Mesendoderm (in vitro differentiated cells): ENCODE results near the gene RAB11B.
"Not testable (repeated sequence)": the region's sequence is repeated elsewhere in the genome, so short reads cannot be mapped to it uniquely, and the experiment has no call there.

Source experiments
- DNase-seq: peaks from one replicate; pipeline ENCODE4 v3.0.0; 2013
- H2AK5ac ChIP-seq: 2 replicates; pipeline ENCODE4 v1.6.1; 2013; ENCODE audit warnings: low read length, inconsistent platforms
- H2BK120ac ChIP-seq: 2 replicates; pipeline ENCODE4 v1.6.1; 2013; ENCODE audit warnings: low read depth, mild to moderate bottlenecking, low read length, moderate library complexity, mixed read lengths
- H2BK15ac ChIP-seq: replicated peaks from 2 replicates; pipeline ENCODE4 v1.6.1; 2013; ENCODE audit warnings: low read depth, mild to moderate bottlenecking, moderate library complexity
- H2BK5ac ChIP-seq: 2 replicates; pipeline ENCODE4 v1.6.1; 2013; ENCODE audit warnings: low read length, inconsistent platforms
- H3K18ac ChIP-seq: 2 replicates; pipeline ENCODE4 v1.6.1; 2013; ENCODE audit warnings: mild to moderate bottlenecking, low read length, mixed read lengths
- H3K23ac ChIP-seq: one replicate; pipeline ENCODE4 v1.6.1; 2013; ENCODE audit warnings: low read length
- H3K27ac ChIP-seq: 2 replicates; pipeline ENCODE4 v1.5.1; 2013; ENCODE audit warnings: low read depth, mild to moderate bottlenecking, inconsistent platforms, low read length, moderate library complexity
- H3K27me3 ChIP-seq: 2 replicates; pipeline ENCODE4 v1.6.1; 2013; ENCODE audit warnings: low read length, control low read depth, mild to moderate bottlenecking, inconsistent platforms; ENCODE audit not compliant: insufficient read depth, poor library complexity
- H3K36me3 ChIP-seq: 2 replicates; pipeline ENCODE4 v1.6.1; 2013; ENCODE audit warnings: low read length, inconsistent platforms; ENCODE audit not compliant: control insufficient read depth, insufficient read depth
- H3K4ac ChIP-seq: one replicate; pipeline ENCODE4 v1.6.1; 2013; ENCODE audit warnings: low read depth, mild to moderate bottlenecking, low read length, moderate library complexity
- H3K4me1 ChIP-seq: 2 replicates; pipeline ENCODE4 v1.6.1; 2013; ENCODE audit warnings: low read depth, low read length, inconsistent platforms; ENCODE audit not compliant: control insufficient read depth
- H3K4me2 ChIP-seq: 2 replicates; pipeline ENCODE4 v1.6.1; 2013; ENCODE audit warnings: low read length
- H3K4me3 ChIP-seq: 2 replicates; pipeline ENCODE4 v1.5.1; 2013; ENCODE audit warnings: mild to moderate bottlenecking, low read length
- H3K56ac ChIP-seq: one replicate; pipeline ENCODE4 v1.6.1; 2013; ENCODE audit warnings: low read length
- H3K79me1 ChIP-seq: 2 replicates; pipeline ENCODE4 v1.6.1; 2013; ENCODE audit warnings: low read length, inconsistent platforms
- H3K79me2 ChIP-seq: 2 replicates; pipeline ENCODE4 v1.6.1; 2013; ENCODE audit warnings: mild to moderate bottlenecking, low read length; ENCODE audit not compliant: control insufficient read depth, insufficient read depth
- H3K9ac ChIP-seq: 2 replicates; pipeline ENCODE4 v1.6.1; 2013; ENCODE audit warnings: low read length, inconsistent platforms
- H4K5ac ChIP-seq: one replicate; pipeline ENCODE4 v1.6.1; 2013; ENCODE audit warnings: low read length
- H4K8ac ChIP-seq: one replicate; pipeline ENCODE4 v1.6.1; 2013; ENCODE audit warnings: low read depth, mild to moderate bottlenecking, control low read depth, low read length, moderate library complexity
- WGBS: extraction: QIAGEN DNeasy Blood & Tissue Kit; methylation state at CpG from one replicate; pipeline ENCODE4 v1.1.7; 2013; ENCODE audit warnings: low lambda C conversion rate, missing lambda C conversion rate; ENCODE audit not compliant: insufficient coverage; ENCODE audit errors: extremely low coverage; 5-methylcytosine and 5-hydroxymethylcytosine counted together

The RAB11B gene

DNA sequence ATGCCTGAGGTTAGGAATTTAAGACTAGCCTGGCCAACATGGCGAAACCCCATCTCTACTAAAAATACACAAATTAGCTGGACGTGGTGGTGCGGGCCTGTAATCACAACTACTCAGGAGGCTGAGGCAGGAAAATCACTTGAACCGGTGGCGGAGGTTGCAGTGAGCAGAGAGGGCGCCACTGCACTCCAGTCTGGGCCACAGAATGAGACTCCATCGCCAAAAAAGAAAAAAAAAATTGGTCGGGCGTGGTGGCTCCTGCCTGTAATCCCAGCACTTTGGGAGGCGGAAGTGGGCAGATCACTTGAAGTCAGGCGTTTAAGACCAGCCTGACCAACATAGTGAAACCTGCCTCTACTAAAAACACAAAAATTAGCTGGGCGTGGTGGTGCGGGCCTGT is 20.6 kb downstream of the RAB11B start:
- H3K4me2 ChIP-seq, H3K36me3 ChIP-seq, H2BK15ac ChIP-seq, H3K18ac ChIP-seq, H4K5ac ChIP-seq, DNase-seq, H4K8ac ChIP-seq, H3K27ac ChIP-seq, H2AK5ac ChIP-seq, H3K4me3 ChIP-seq, H3K9ac ChIP-seq, H2BK5ac ChIP-seq, H3K56ac ChIP-seq, H3K4me1 ChIP-seq, H3K23ac ChIP-seq, H2BK120ac ChIP-seq, H3K27me3 ChIP-seq, H3K79me1 ChIP-seq, H3K79me2 ChIP-seq, H3K4ac ChIP-seq: not testable (repeated sequence)
- no CpG with 5 or more reads among the region's 13 CpGs for WGBS

- Histone ChIP-seq H2BK5ac (no peak within 1 kb of the TSS), H2BK120ac (no peak within 1 kb of the TSS), H4K8ac (no peak within 1 kb of the TSS), H3K79me1 (no peaks in the 10 kb centered on the region), H3K79me2 (no peaks in the 10 kb centered on the region), H3K27ac (no peak within 1 kb of the TSS), H3K27me3 (no peaks in the 10 kb centered on the region), H3K4me3 (peak within 1 kb of the TSS; percentile 59), H3K36me3 (no peaks in the 10 kb centered on the region), H2AK5ac (no peak within 1 kb of the TSS), H3K18ac (no peak within 1 kb of the TSS), H4K5ac (no peak within 1 kb of the TSS), H3K4me2 (peak within 1 kb of the TSS; percentile 91), H3K23ac (no peak within 1 kb of the TSS), H3K4ac (no peak within 1 kb of the TSS), H3K4me1 (no peaks in the 10 kb centered on the region), H3K56ac (peak within 1 kb of the TSS; percentile 74), H2BK15ac (no peak within 1 kb of the TSS), H3K9ac (peak within 1 kb of the TSS; percentile 67)
- DNase-seq = peak; percentile 97
- no CpG with 5 or more reads among the region's 89 CpGs for WGBS
These were observed 22.8 kb downstream of the RAB11B start, which contains the start of gene MARCHF2 for GRCh38 chr19:8412783-8413628. Gene MARCHF2 (plus strand): TSS chr19:8413305. CDS start chr19:8421841, 8,536 bp downstream.

GRCh38 chr19:8413629-8413995 is 23.5 kb downstream of the RAB11B start:
- Histone ChIP-seq H3K4me2 (peak overlapping the region; percentile 91), H2BK15ac (no peak overlapping the region), H3K79me1 (no peaks in the 10 kb centered on the region), H4K5ac (no peak overlapping the region), H2BK120ac (no peak overlapping the region), H3K4me1 (no peaks in the 10 kb centered on the region), H3K23ac (no peak overlapping the region), H2AK5ac (no peak overlapping the region), H3K36me3 (no peaks in the 10 kb centered on the region), H2BK5ac (no peak overlapping the region), H3K4me3 (peak overlapping the region; percentile 59), H3K56ac (peak overlapping the region; percentile 74), H3K27me3 (no peaks in the 10 kb centered on the region), H3K4ac (no peak overlapping the region), H3K79me2 (no peaks in the 10 kb centered on the region), H3K18ac (no peak overlapping the region), H3K27ac (no peak overlapping the region), H4K8ac (no peak overlapping the region), H3K9ac (peak overlapping the region; percentile 67)
- WGBS = no CpG with 5 or more reads among the region's 3 CpGs
- no peak for DNase-seq

DNA sequence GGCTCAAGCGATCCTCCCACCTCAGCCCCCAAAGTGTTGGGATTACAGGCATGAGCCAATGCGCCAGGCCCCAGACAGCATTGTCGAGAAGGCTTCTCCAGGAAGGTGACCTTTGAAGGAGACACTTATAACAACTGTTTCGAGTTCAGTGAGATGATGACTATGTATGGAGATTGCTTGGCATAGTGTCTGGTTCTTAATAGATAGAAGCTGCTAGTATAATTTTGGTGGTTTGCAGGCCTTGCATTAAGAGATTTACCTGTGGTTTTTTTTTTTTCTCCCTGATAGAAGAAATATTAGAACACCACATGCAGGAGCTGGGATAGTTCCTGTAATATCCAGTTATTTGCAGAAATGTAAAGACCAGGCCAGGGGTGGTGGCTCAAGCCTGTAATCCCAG is 26.6 kb downstream of the RAB11B start:
- H2BK120ac ChIP-seq = no peak overlapping the region
- no peaks in the 10 kb centered on the region for H3K36me3 ChIP-seq
- H3K9ac ChIP-seq = no peak overlapping the region
- no peak overlapping the region for H3K18ac ChIP-seq
- no peak overlapping the region for H4K5ac ChIP-seq
- no peak overlapping the region for H3K27ac ChIP-seq
- H2BK5ac ChIP-seq = no peak overlapping the region
- no peaks in the 10 kb centered on the region for H3K4me1 ChIP-seq
- H3K79me2 ChIP-seq = no peaks in the 10 kb centered on the region
- no peak overlapping the region for H2BK15ac ChIP-seq
- DNase-seq = no peak
- H3K56ac ChIP-seq = no peak overlapping the region
- no peak overlapping the region for H3K4ac ChIP-seq
- H3K4me3 ChIP-seq = no peak overlapping the region
- H3K23ac ChIP-seq = no peak overlapping the region
- H3K27me3 ChIP-seq = no peaks in the 10 kb centered on the region
- no CpG with 5 or more reads among the region's 4 CpGs for WGBS
- H3K4me2 ChIP-seq = no peak overlapping the region
- no peaks in the 10 kb centered on the region for H3K79me1 ChIP-seq
- H4K8ac ChIP-seq = no peak overlapping the region
- no peak overlapping the region for H2AK5ac ChIP-seq

DNA sequence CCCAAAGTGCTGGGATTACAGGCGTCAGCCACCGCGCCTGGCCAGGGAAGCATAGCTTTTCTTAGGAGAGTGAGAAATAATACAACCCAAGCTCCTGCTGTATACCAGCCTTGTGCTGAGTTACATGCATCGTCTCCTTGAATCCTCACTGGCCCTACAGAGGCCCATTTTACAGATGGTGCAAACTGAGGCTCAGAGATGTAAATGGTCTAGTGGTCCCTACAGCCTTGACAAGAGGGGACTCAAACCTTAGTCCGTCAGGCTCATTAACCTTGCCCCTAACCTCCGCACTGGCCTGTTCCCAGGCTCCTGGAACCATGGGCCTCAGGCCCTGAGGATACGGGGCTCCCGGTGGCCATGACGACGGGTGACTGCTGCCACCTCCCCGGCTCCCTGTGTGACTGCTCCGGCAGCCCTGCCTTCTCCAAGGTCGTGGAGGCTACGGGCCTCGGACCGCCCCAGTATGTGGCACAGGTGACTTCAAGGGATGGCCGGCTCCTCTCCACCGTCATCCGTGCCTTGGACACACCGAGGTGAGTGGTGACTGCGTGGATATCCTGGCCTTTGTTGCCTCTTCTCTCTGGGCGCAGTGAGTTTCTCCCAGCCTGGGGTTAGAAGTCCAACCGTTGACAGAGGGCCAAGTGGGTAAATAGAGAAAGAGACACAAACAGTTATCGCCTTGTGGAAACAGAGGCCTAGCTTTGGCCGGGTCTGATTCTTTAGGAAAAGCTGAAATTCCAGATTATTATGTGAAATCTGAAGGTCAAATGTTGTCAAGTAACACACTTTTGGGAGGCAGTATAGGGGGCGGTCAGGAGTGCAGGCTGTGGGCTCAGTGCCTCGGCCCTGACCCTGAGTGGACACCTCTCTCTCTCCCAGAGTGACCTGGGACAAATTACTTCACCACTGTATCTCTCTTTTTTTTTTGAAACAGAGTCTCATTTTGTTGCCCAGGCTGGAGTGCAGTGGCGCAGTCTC is 31.6 kb downstream of the RAB11B start:
- H3K18ac ChIP-seq = no peak overlapping the region
- H3K36me3 ChIP-seq = no peaks in the 10 kb centered on the region
- no peaks in the 10 kb centered on the region for H3K27me3 ChIP-seq
- H3K79me1 ChIP-seq = no peaks in the 10 kb centered on the region
- H3K27ac ChIP-seq = no peak overlapping the region
- H2BK15ac ChIP-seq = no peak overlapping the region
- no peak for DNase-seq
- H3K79me2 ChIP-seq = no peaks in the 10 kb centered on the region
- no peak overlapping the region for H4K5ac ChIP-seq
- no peak overlapping the region for H2BK120ac ChIP-seq
- H3K56ac ChIP-seq = no peak overlapping the region
- H4K8ac ChIP-seq = no peak overlapping the region
- WGBS = no CpG with 5 or more reads among the region's 28 CpGs
- H2AK5ac ChIP-seq = no peak overlapping the region
- no peak overlapping the region for H3K4me2 ChIP-seq
- H3K4me1 ChIP-seq = no peaks in the 10 kb centered on the region
- H2BK5ac ChIP-seq = no peak overlapping the region
- no peak overlapping the region for H3K4ac ChIP-seq
- no peak overlapping the region for H3K4me3 ChIP-seq
- H3K23ac ChIP-seq = no peak overlapping the region
- no peak overlapping the region for H3K9ac ChIP-seq
